Measurements from ENCODE around the gene PTPRD. TPM values are rescaled to one million over a fixed set of nuclear protein-coding genes. Genes with fewer than 3 reads are reported as not detected.

The PTPRD gene
- total and polyA plus RNA-seq, 2 experiments from 2014 or later = 11.5 to 58.0 TPM

- TF ChIP-seq ETS1 (IDR thresholded peaks at IDR 0.05) = no peak
- TF ChIP-seq EZH2phosphoT487 (IDR thresholded peaks at IDR 0.05; ENCODE audit: unreplicated experiment) = no peak
These were observed 201.5 kb downstream of the PTPRD start (continued) for GRCh38 chr9:10411272-10411671.

- no peak overlapping the region for H3K27ac Mint-ChIP-seq
- H3K36me3 Mint-ChIP-seq (ENCODE audit: low read depth) = no peaks in the 10 kb centered on the region
- no peak for DNase-seq (ENCODE audit: low spot score)
- no peak overlapping the region for H2AFZ ChIP-seq
- no peak overlapping the region for H3K4me2 ChIP-seq
- H3K4me1 Mint-ChIP-seq = no peaks in the 10 kb centered on the region
- no peaks in the 10 kb centered on the region for H3K27me3 Mint-ChIP-seq (ENCODE audit: insufficient read depth, low read depth, poor library complexity)
- no peaks in the 10 kb centered on the region for H3K9me3 Mint-ChIP-seq
- no peaks in the 10 kb centered on the region for H3K4me1 ChIP-seq (ENCODE audit: insufficient read depth)
- no peak for TF ChIP-seq ZNF462 (CRISPR knock-in tag; IDR thresholded peaks at IDR 0.05)
- TF ChIP-seq CTCF (conservative IDR thresholded peaks at IDR 0.05; ENCODE audit: low read depth in 2 of 2) = no peak
- TF ChIP-seq STAT1 (IDR thresholded peaks at IDR 0.05; ENCODE audit: unreplicated experiment) = no peak
- no peak for TF ChIP-seq REST (IDR thresholded peaks at IDR 0.05; ENCODE audit: unreplicated experiment)
- TF ChIP-seq CREB1 (CRISPR knock-in tag; IDR thresholded peaks at IDR 0.05; ENCODE audit: low read depth) = no peak
- TF ChIP-seq EZH2 (IDR thresholded peaks at IDR 0.05; ENCODE audit: low read depth, unreplicated experiment) = no peak
- no peak for TF ChIP-seq EZH2phosphoT487 (IDR thresholded peaks at IDR 0.05; ENCODE audit: unreplicated experiment)
- TF ChIP-seq POLR2AphosphoS5 (IDR thresholded peaks at IDR 0.05; ENCODE audit: low read depth) = no peak
- TF ChIP-seq JUNB (IDR thresholded peaks at IDR 0.05; ENCODE audit: unreplicated experiment) = no peak
- TF ChIP-seq ETS1 (IDR thresholded peaks at IDR 0.05) = no peak
- no peak for TF ChIP-seq ZNF114 (CRISPR knock-in tag; IDR thresholded peaks at IDR 0.05)
- no peak for TF ChIP-seq ZNF331 (CRISPR knock-in tag; IDR thresholded peaks at IDR 0.05; ENCODE audit: low read depth)
- no peak overlapping the region for H3K4me3 ChIP-seq
- no peak for ATAC-seq
- no peak overlapping the region for H3K4me3 Mint-ChIP-seq
- H4K20me1 ChIP-seq (replicated peaks; ENCODE audit: insufficient read depth) = no peaks in the 10 kb centered on the region
- no peaks in the 10 kb centered on the region for H3K79me2 ChIP-seq (replicated peaks; ENCODE audit: insufficient read depth)
- no peaks in the 10 kb centered on the region for H3K27me3 ChIP-seq (ENCODE audit: insufficient read depth)
- no peaks in the 10 kb centered on the region for H3K9me2 ChIP-seq (ENCODE audit: insufficient read depth)
- no peaks in the 10 kb centered on the region for H3K36me3 ChIP-seq (ENCODE audit: insufficient read depth)
- H3K27ac ChIP-seq (ENCODE audit: low read depth) = no peak overlapping the region
- H3F3A ChIP-seq (replicated peaks; ENCODE audit: low read depth) = no peaks in the 10 kb centered on the region
These were observed 209.5 kb downstream of the PTPRD start for GRCh38 chr9:10403283-10403682.
